ENCODE data around the gene CISD1.

CISD1 gene

DNA sequence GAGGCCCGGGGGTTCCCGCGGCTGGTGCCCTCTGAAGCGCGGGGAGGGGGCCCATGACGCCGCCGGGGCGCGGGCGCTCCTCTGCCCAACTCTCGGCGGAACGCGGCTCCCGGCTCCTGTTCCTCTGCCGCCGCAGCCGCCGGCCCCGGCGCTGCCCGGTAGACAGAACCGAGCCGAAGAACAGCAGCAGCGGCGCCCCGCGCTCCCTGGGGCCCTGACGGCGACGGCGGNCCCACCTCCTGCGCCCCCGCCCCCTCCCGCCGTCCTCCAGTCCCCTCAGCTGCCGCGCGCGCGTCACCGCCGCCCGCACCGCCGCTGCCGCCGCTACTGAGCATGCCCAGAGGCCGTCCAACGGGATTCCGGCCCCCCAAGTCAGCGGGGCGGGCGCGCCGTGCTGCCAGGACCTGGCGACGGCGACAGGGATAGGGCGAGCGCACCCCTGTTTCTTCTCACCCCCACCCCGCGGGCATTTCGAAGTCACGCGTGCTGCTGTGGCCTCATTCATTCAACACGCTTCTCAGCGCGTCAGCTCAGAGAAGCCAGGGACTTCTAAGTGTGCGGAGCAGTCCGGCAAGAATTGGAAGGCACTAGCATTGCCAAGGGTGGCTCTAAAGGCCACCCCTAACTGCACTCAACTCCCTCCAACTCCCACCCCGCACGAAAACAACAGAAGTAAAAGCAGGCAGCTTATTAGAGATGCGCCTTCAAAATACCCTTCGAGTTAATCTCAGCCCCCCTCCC is 1.1 kb upstream of the CISD1 start, which contains the start of gene IPMK:
IPMK (minus strand) TSS at position 182 of the 741 bp plus-strand sequence. CDS start 283 bp downstream, outside the sequence.
- H3K27ac ChIP-seq = peak within 1 kb of the TSS; percentile 96

DNA sequence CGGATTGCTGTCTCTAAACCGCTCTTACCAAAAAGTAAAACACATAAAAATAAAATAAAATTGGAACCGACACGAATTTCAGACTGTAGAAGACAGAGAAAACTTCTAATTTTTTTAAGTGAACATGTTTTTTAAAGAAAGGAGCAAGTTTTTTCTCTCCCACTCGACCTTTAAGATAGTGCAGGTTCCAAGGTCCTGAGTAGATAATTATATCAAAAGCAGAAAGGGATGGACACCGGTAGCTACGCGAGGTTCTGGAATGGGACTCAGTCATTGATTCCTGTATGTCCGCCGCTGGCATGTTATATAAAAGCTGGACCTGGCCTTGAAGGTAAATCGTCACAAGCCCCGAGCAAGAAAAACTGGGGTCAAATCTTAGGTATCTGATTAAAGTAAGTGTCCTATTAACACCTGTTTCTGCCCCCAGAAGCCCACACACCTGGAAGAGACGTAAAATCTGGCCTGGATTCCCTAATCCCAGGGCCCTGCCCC is 462 bp upstream of the CISD1 start:
- TF ChIP-seq, protein P1, sequence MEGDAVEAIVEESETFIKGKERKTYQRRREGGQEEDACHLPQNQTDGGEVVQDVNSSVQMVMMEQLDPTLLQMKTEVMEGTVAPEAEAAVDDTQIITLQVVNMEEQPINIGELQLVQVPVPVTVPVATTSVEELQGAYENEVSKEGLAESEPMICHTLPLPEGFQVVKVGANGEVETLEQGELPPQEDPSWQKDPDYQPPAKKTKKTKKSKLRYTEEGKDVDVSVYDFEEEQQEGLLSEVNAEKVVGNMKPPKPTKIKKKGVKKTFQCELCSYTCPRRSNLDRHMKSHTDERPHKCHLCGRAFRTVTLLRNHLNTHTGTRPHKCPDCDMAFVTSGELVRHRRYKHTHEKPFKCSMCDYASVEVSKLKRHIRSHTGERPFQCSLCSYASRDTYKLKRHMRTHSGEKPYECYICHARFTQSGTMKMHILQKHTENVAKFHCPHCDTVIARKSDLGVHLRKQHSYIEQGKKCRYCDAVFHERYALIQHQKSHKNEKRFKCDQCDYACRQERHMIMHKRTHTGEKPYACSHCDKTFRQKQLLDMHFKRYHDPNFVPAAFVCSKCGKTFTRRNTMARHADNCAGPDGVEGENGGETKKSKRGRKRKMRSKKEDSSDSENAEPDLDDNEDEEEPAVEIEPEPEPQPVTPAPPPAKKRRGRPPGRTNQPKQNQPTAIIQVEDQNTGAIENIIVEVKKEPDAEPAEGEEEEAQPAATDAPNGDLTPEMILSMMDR (conservative IDR thresholded peaks at IDR 0.05) = no peak
- TF ChIP-seq ZFX (IDR thresholded peaks at IDR 0.05) = no peak
- peak overlapping the region; percentile 96 for H3K27ac ChIP-seq

More for the DNA sequence above, 1.1 kb upstream of the CISD1 start, which contains the start of gene IPMK:
- peak; percentile 23; the same call in 1 of the 2 replicates for TF ChIP-seq ZFX (IDR thresholded peaks at IDR 0.05)
- TF ChIP-seq, protein P1 (conservative IDR thresholded peaks at IDR 0.05) = no peak

DNA sequence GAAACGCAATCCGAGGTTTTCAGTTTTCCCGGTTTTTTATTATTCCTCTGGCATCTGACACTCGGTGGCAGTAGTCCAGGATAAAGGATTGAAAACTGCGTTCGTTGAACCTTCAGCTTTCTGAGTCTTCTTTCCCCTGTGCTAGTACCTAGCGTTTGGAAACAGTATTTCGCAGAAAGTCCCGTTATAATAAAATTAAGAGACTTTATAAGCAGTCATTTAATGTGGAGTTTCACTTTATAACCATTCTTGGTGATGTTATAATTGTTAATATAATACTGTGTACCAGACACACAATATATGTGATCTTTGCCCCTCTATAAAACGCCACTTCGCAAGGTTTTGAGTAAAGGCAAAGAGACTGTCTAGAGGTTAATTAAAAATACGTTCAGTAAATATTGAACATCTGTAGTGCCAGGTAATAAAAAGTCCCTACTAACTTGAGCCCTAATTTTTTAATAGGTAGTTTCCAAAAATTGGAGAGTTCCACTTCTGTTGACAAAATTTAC is 874 bp downstream of the CISD1 start:
- TF ChIP-seq ZFX (IDR thresholded peaks at IDR 0.05) = no peak
- TF ChIP-seq, protein P1 (conservative IDR thresholded peaks at IDR 0.05) = no peak
- peak overlapping the region; percentile 96 for H3K27ac ChIP-seq

DNA sequence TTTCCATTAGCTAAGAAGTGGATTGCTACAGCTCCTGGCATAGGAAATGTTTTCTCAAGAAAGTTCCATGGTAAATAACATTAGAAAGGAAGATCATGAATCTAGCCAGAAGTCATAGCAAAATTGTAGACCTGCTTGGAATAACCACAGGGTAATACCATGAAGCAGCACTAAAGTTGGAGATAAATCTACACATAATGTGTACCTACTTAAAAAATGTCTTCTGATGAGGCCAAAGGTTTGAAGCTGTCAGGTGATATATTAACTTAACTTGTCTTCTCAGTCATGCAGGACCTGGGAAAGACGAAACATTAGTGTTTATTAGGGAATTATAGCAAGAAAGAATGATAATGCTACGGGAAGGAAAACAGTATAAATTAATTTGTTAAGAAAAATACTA is 6.3 kb downstream of the CISD1 start:
- TF ChIP-seq ZFX (IDR thresholded peaks at IDR 0.05) = no peak
- TF ChIP-seq, protein P1 (conservative IDR thresholded peaks at IDR 0.05) = no peak
- H3K27ac ChIP-seq = no peak overlapping the region

DNA sequence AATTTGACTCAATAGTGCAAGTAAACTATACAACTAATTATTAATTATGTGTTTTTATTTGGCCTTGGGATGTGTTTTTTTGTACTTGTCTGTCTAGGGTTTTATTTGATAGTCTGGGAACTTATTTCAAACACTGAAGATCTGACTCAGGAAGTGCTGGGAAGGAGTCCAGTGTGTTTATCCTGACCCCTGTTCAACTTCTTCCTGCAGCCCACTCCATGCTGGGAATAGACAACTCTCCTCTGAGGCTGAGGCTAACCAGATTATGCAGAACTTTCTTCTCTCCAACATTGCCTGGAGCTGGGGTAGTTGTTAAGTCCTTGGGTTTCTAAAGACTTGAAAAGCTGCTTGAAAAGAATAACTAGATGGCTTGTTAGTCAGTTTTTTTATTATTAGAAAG is 6.9 kb downstream of the CISD1 start:
- TF ChIP-seq, protein P1 (conservative IDR thresholded peaks at IDR 0.05) = no peak
- no peak for TF ChIP-seq ZFX (IDR thresholded peaks at IDR 0.05)
- no peak overlapping the region for H3K27ac ChIP-seq

DNA sequence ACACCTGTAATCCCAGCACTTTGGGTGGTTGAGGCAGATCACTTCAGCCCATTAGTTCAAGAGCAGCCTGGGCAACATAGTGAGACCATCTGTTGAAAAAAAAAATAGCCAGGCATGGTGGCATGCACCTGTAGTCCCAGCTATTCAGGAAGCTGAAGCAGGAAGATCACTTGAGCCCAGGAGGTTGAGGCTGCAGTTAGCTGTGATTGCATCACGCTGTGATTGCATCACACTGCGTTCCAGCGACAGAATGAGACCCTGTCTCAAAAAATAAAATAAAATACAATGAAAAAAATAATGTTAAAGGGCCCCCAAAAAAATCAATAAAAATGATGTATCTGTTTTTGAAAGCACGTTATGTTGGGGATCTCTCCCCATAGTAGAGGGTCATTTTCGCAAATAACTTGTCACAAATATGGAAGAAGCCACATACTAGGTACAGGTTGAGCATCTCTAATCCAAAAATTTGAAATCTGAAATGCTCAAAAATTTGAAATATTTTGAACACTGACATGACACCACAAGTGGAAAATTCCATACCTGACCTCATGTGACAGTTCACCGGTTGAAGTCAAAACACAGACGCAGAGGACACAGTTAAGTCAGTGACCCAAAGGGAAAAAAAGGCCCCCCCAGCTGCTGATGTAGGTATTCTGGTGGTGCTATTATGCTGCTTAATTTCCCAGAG is 9.5 kb downstream of the CISD1 start:
- no peak overlapping the region for H3K27ac ChIP-seq
- TF ChIP-seq, protein P1 (conservative IDR thresholded peaks at IDR 0.05) = no peak
- TF ChIP-seq ZFX (IDR thresholded peaks at IDR 0.05) = no peak

DNA sequence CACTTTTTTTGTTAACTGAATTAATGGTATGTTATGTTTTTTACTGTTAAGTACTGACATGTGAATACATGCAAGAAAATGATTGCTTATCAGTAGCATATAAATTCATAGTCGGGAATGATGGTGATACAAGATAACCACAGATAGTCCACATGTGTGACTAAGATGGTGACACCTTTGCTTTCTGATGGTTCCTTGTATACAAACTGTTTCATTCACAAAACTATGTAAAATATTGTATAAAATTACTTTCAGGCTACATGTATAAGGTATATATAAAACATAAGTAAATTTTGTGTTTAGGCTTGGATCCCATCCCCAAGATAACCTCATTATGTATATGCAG is 10.0 kb downstream of the CISD1 start:
- TF ChIP-seq, protein P1 (conservative IDR thresholded peaks at IDR 0.05) = no peak
- no peak for TF ChIP-seq ZFX (IDR thresholded peaks at IDR 0.05)

More for the DNA sequence above, 10.0 kb downstream of the CISD1 start:
- H3K27ac ChIP-seq = no peak overlapping the region
